GM18870 (cell line): Measurements from ENCODE around the gene CYP2E1.
A peak's percentile ranks its signal among the peaks of the same experiment; 100 is the strongest.
"Not testable (repeated sequence)": the region's sequence is repeated elsewhere in the genome, so short reads cannot be mapped to it uniquely, and the experiment has no call there.

Experiments
- ATAC-seq: cut with Tn5 transposase; IDR thresholded peaks from one replicate; pipeline ENCODE4 v1.9.1; 2021; ENCODE audit warnings: moderate library complexity; ENCODE audit not compliant: unreplicated experiment

The CYP2E1 gene

GRCh38 chr10:133526957-133527588, at the start of gene CYP2E1:
CYP2E1 (plus strand) TSS chr10:133527363; CDS start chr10:133527396, 33 bp downstream.
- no peak for ATAC-seq

- no peak for ATAC-seq
These were observed 46.0 kb upstream of the CYP2E1 start for GRCh38 chr10:133481086-133481643.

DNA sequence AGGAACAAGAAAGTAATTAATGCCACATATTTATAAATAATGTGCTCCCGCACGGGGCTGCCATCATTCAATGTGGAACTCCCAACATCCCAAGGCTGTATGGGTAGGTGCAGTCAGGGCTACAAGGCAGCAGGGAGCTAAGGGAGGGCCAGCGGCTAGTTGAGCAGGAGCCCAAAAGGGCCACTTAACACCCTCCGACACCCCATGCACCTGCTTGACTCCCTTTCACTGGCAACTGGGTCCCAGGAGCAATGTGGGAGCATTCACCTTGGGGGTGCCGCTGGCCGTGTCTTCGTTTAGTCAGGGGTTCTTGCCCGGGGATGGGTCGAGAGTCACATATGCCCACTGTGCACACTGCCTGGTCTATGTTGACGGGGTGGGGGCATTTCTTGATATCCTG, 45.5 kb upstream of the CYP2E1 start:
- no peak for ATAC-seq

DNA sequence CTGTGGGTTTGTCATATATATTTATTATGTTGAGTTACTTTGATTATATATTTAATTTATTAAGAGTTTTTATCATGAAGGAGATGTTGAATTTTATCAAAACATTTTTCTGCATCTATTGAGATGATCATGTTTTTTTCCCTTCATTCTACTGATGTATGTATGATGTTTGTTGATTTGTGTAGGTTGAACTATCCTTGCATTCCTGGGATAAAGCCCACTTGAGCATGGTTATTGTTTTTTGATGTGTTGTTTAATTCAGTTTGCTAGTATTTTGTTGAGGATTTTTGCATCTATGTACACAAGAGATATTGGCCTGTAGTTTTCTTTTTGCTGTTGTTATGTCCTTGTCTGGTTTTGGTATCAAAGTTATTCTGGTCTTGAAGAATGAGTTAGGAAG, 42.3 kb upstream of the CYP2E1 start:
- ATAC-seq = no peak

- ATAC-seq = no peak
These were observed 40.1 kb upstream of the CYP2E1 start for GRCh38 chr10:133487085-133487484.

GRCh38 chr10:133488354-133488753, 38.8 kb upstream of the CYP2E1 start:
- ATAC-seq = no peak

DNA sequence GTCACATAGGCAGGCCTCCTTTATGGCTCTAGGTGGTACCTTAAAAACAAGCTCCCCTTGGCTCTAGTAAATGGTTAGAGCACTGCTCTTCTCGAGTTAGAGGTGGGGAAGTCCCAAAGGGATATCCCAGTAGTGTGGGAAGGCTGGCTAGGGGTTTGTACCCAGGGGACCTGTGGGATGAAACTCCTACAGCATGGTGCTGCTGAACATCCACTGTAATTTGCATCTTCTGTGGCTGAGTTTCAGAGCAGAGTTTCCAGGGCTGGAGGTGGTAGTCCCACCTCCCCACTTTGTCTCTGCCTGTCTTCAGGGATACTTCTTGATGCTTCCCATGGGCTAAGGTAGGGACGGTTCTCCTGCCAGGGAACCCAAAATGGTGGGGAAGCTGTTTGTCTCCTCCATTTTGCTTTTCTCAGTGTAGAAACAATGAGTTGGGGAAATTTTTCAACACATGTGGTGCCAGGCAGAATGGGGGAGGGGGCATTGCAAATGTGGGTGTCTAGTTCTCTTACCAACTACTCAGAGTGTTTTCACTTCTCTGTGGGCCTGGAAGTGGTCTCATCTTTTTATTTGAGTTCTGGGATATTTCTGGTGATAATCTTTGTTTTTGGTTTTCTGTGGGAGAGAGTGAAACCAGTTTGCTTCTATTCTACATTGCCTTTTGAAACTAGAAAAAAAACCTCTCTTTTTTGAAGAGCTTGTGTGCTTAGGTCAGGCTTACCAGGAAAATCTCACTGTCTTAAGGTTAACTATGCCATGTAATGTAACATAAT, 37.2 kb upstream of the CYP2E1 start:
- peak; percentile 58 for ATAC-seq

DNA sequence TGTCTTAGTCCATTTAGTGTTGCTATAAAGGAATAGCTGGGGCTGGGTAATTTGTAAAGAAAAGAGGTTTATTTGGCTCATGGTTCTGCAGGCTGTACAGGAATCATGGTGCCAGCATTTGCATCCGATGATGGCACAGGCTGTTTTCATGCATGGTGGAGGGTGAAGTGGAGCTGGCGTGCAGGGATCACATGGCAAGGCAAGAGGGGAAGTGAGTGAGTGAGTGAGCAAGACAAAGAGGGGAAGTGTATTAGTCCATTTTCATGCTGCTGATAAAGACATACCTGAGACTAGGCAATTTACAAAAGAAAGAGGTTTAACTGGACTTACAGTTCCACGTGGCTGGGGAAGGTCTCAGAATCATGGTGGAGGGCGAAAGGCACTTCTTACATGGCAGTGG, 33.6 kb upstream of the CYP2E1 start:
- ATAC-seq = not testable (repeated sequence)

GRCh38 chr10:133497363-133497762, 29.8 kb upstream of the CYP2E1 start:
- not testable (repeated sequence) for ATAC-seq

- not testable (repeated sequence) for ATAC-seq
These were observed 28.0 kb upstream of the CYP2E1 start for GRCh38 chr10:133499176-133499575.

DNA sequence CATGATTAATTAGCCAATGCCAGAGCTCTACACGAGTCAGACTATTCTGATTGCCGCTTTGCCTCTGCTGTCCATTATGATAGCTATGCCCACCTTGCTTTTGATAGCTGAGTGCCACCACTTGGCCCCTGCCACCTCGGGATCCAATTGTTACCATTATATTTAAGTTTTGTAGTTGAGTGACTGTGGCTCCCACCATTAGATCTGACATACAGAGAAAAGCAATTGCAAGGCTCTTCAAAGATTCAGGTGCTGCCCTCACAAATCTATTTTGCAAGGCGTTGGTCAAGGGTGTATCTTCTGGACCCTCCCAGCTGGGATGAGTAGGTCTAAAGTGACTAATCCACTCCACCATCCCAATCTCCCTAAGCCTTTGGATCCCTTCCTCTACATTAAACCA, 26.3 kb upstream of the CYP2E1 start:
- not testable (repeated sequence) for ATAC-seq

- no peak for ATAC-seq
These were observed 17.5 kb upstream of the CYP2E1 start for GRCh38 chr10:133509700-133510099.

GRCh38 chr10:133511408-133511807, 15.8 kb upstream of the CYP2E1 start:
- no peak for ATAC-seq

GRCh38 chr10:133511907-133512528, 15.1 kb upstream of the CYP2E1 start:
- ATAC-seq = no peak

DNA sequence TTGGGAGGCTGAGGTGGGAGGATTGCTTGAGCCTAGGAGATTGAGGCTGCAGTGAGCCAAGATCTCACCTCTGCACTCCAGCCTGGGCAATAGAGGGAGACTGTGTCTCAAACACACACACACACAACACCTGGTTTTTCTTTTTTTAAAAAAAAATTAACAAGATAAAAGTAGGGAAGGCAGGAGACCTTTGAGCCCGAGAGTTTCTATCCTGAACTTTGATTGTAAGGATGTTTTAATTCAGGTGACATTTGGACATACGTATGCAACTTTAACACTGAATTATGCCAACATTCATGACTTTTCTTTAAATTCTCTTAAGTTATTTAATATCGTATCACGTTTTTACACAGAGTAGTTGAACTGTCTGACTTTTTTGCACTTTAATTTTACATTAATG, 11.7 kb upstream of the CYP2E1 start:
- ATAC-seq = no peak

DNA sequence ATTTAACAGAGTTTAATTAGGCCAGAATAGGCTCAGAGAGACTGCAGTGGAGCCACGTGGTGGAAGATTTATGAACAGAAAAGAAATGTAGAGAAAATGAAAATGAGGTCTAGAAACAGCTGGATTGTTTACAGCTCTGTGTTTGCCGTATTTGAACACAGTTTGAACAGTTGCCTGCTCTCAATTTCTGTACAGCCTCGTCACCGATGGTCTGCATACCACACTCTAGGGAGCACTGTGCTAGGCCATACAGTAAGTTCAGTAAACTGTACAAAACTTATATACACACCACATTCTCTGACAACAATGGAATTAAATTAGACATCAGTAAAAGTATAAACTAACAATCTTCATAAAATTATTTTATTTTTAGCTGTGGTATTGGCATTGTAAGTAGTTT, 11.1 kb upstream of the CYP2E1 start:
- ATAC-seq = no peak

- ATAC-seq = not testable (repeated sequence)
These were observed 8.6 kb upstream of the CYP2E1 start for GRCh38 chr10:133518517-133518916.

- ATAC-seq = no peak
These were observed 6.9 kb upstream of the CYP2E1 start for GRCh38 chr10:133520193-133520738.

DNA sequence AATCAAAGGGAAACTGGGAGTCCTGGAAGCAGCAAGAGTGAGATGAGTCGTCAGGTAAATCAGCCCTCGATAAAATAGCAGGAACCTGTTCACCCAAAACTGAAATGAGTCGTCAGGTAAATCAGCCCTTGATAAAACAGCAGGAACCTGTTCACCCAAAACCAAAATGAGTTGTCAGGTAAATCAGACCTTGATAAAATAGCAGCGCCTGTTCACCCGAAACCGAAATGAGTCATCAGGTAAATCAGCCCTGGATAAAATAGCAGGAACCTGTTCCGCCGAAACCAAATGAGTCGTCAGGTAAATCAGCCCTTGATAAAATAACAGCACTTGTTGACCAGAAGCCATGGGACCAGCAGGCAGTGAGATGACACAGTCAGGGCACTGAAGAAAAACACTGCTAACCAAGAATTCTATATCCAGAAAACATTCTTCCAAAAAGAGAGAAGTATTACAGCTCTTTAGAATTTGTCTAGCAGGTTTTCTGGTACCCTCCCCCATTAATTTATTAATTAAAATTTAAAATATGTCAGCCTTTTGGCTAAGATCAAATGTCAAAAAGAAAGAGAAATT, 3.4 kb upstream of the CYP2E1 start:
- ATAC-seq = no peak

DNA sequence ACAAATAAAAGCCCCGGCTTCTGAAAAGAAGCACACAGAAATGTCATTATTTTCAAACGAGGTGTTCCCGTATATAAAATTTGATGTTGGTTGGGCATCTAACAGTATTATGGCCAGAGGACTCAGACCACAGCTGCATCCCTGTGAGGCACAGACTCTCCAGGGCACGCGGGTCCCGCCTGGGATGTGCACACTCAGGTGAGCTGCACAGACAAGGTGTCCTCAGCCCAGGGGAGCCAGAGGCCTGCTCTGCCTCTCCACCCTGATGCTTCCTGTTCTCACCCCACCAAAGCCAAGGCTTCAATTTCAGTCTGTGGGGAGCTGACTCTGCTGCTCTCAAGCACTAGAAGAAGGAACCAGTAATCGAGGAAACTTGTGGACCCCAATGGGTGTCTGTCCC, 1.7 kb upstream of the CYP2E1 start:
- no peak for ATAC-seq

- ATAC-seq = no peak
These were observed 658 bp downstream of the CYP2E1 start for GRCh38 chr10:133527771-133528271.
